Stimulated activated naive CD8-positive, alpha-beta T cell treated with anti-CD3 and anti-CD28 coated beads, Interleukin-15, Interleukin-2, amounts not matched to agents 100 ng/mL and 50 ng/mL, for 24 hours (primary cell): ENCODE data around the gene MPDU1.

Experiments used
- H3K27ac Mint-ChIP-seq: one replicate; pipeline ENCODE4 v1.8.0; 2021; ENCODE audit warnings: mild to moderate bottlenecking, mixed read lengths
- H3K27me3 Mint-ChIP-seq: one replicate; pipeline ENCODE4 v1.8.0; 2021; ENCODE audit warnings: mixed read lengths
- H3K36me3 Mint-ChIP-seq: one replicate; pipeline ENCODE4 v1.8.0; 2021; ENCODE audit warnings: low read depth, mixed read lengths
- H3K4me1 Mint-ChIP-seq: one replicate; pipeline ENCODE4 v1.8.0; 2021; ENCODE audit warnings: low read depth, mixed read lengths
- H3K4me3 Mint-ChIP-seq: one replicate; pipeline ENCODE4 v1.8.0; 2021; ENCODE audit warnings: mild to moderate bottlenecking, mixed read lengths
- H3K9me3 Mint-ChIP-seq: one replicate; pipeline ENCODE4 v1.8.0; 2021; ENCODE audit warnings: mixed read lengths

Gene MPDU1

DNA sequence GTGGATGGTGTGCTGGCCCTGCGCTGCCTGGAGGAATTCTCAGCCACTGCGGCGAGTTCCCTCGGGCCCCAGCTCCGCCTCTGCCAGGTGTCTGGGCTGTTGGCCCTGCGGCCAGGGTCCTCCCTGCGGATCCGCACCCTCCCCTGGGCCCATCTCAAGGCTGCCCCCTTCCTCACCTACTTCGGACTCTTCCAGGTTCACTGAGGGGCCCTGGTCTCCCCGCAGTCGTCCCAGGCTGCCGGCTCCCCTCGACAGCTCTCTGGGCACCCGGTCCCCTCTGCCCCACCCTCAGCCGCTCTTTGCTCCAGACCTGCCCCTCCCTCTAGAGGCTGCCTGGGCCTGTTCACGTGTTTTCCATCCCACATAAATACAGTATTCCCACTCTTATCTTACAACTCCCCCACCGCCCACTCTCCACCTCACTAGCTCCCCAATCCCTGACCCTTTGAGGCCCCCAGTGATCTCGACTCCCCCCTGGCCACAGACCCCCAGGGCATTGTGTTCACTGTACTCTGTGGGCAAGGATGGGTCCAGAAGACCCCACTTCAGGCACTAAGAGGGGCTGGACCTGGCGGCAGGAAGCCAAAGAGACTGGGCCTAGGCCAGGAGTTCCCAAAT lies 26.4 kb upstream of the MPDU1 start:
- Mint-ChIP-seq H3K27me3 (no peaks in the 10 kb centered on the region), H3K4me3 (no peak overlapping the region), H3K4me1 (peaks cover 60% of the 10 kb centered on the region), H3K27ac (no peak overlapping the region), H3K36me3 (peaks cover 4% of the 10 kb centered on the region), H3K9me3 (no peaks in the 10 kb centered on the region)

DNA sequence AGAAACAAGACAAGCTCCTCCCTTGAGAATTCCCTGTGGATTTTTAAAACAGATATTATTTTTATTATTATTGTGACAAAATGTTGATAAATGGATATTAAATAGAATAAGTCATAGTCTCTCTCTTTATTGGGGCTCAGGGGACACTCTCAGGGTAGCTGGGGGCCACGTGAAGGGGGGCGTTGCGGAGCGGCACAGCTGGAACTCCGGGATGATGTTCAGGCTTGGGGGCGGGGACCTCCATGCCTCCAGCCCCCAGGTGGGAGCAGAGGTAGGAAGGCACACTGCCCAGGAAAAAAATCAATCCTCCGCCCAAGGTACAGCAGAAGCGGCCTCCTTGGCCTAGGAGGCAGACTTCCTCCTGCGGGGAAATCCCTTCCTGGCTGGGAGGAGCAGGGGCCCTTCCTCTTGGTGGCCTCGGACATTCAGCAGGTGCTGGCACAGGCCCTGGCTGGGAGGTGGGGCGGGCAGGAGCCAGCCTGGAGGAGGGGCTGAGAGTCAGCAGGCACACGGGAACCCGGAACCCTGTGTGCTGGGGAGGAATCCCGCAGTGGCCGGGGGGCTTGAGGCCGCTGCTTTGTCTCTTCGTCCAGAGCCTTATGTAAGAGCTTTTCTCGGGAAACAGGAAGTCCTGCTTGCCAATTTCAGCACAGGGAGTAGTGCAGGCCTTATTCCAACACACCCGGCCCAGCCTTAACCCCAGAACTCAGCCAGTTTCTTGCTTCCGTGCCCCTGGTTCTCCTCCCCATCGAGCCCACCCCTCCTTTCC lies 25.7 kb upstream of the MPDU1 start:
- Mint-ChIP-seq H3K4me1 (peaks cover 58% of the 10 kb centered on the region), H3K4me3 (peak overlapping the region; percentile 78), H3K36me3 (peaks cover 5% of the 10 kb centered on the region)

DNA sequence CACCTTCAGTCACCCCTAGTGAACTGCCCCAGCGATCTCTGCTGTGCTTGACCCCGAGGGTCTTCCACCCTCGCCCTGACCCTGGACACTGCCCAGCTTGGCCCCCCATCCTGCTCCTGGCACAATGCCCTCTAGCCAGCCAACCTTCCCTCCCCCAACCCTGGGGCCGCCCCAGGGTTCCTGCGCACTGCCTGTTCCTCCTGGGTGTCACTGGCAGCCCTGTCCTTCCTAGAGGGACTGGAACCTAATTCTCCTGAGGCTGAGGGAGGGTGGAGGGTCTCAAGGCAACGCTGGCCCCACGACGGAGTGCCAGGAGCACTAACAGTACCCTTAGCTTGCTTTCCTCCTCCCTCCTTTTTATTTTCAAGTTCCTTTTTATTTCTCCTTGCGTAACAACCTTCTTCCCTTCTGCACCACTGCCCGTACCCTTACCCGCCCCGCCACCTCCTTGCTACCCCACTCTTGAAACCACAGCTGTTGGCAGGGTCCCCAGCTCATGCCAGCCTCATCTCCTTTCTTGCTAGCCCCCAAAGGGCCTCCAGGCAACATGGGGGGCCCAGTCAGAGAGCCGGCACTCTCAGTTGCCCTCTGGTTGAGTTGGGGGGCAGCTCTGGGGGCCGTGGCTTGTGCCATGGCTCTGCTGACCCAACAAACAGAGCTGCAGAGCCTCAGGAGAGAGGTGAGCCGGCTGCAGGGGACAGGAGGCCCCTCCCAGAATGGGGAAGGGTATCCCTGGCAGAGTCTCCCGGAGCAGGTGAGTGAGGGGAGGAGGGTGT lies 24.9 kb upstream of the MPDU1 start, which contains the start of gene TNFSF13:
TSS of gene TNFSF13 (plus strand) at position 207 of the 776 bp plus-strand sequence. CDS start at position 497, 290 bp downstream.
- Mint-ChIP-seq H3K27me3 (no peaks in the 10 kb centered on the region), H3K9me3 (no peaks in the 10 kb centered on the region), H3K4me3 (peak within 1 kb of the TSS; percentile 78), H3K36me3 (peaks cover 7% of the 10 kb centered on the region), H3K4me1 (peaks cover 52% of the 10 kb centered on the region), H3K27ac (peak within 1 kb of the TSS; percentile 85)

More for the DNA sequence above, 25.7 kb upstream of the MPDU1 start:
- Mint-ChIP-seq H3K27me3 (no peaks in the 10 kb centered on the region), H3K9me3 (no peaks in the 10 kb centered on the region), H3K27ac (peak overlapping the region; percentile 85)

DNA sequence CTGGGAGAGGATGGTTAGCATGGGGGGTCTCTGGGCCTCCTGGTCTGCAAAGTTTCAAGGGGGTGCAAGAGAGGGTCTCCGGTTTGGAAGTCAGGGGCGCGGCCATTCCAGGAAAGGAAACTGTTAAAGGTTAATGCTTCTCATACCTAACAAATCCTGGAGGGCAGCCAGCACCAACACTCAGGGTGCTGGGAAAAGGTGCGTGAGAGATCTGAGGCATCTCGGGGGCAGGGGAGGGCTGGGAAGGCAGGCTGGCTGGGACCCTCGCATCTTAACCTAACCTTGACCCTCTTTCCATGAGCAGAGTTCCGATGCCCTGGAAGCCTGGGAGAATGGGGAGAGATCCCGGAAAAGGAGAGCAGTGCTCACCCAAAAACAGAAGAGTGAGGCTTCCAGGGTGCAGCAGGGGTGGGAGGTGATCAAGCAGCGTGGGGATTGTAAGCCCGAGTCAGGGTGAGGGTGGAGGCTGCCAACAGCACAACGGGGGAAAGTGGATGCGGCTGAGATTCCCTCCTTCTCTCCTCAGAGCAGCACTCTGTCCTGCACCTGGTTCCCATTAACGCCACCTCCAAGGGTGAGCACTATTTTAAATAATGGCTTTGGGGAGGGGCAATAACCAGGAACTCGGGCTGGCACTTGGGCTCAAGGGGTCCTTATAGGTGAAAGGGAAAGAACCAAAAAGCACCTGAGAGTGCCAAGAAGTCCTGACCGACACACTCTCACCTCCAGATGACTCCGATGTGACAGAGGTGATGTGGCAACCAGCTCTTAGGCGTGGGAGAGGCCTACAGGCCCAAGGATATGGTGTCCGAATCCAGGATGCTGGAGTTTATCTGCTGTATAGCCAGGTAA lies 24.1 kb upstream of the MPDU1 start:
- Mint-ChIP-seq H3K27ac (peak overlapping the region; percentile 93), H3K4me3 (peak overlapping the region; percentile 90), H3K9me3 (no peaks in the 10 kb centered on the region), H3K36me3 (peaks cover 15% of the 10 kb centered on the region), H3K27me3 (no peaks in the 10 kb centered on the region), H3K4me1 (peaks cover 55% of the 10 kb centered on the region)

DNA sequence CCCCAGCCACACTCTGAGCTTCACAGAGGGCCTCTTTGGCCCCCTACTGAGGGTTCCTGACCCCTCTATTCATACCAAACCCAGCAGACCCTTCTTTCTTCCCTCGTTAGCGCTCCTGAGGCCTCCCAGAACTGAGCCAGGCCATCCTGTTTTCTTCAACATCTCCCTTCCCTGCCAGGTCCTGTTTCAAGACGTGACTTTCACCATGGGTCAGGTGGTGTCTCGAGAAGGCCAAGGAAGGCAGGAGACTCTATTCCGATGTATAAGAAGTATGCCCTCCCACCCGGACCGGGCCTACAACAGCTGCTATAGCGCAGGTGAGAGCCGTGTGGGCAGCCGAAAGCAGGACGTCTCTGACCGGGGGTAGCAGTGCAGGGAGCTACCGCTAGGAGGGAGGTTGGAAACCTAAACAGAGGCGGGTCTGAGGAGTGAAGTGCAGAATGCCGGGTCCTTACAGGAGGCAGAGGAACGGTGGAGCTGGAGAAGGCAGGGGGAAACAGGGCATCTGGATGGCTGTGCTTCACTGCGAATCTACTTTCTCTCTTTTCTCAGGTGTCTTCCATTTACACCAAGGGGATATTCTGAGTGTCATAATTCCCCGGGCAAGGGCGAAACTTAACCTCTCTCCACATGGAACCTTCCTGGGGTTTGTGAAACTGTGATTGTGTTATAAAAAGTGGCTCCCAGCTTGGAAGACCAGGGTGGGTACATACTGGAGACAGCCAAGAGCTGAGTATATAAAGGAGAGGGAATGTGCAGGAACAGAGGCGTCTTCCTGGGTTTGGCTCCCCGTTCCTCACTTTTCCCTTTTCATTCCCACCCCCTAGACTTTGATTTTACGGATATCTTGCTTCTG lies 23.3 kb upstream of the MPDU1 start:
- Mint-ChIP-seq H3K36me3 (peaks cover 24% of the 10 kb centered on the region), H3K4me1 (peaks cover 54% of the 10 kb centered on the region), H3K27me3 (no peaks in the 10 kb centered on the region), H3K9me3 (no peaks in the 10 kb centered on the region), H3K27ac (peak overlapping the region; percentile 93), H3K4me3 (peak overlapping the region; percentile 90)

DNA sequence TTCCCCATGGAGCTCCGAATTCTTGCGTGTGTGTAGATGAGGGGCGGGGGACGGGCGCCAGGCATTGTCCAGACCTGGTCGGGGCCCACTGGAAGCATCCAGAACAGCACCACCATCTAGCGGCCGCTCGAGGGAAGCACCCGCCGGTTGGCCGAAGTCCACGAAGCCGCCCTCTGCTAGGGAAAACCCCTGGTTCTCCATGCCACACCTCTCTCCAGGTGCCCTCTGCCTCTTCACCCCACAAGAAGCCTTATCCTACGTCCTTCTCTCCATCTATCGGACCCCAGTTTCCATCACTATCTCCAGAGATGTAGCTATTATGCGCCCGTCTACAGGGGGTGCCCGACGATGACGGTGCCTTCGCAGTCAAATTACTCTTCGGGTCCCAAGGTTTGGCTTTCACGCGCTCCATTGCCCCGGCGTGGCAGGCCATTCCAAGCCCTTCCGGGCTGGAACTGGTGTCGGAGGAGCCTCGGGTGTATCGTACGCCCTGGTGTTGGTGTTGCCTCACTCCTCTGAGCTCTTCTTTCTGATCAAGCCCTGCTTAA lies 22.6 kb upstream of the MPDU1 start:
- no peaks in the 10 kb centered on the region for H3K27me3 Mint-ChIP-seq
- H3K4me1 Mint-ChIP-seq: peaks cover 51% of the 10 kb centered on the region
- H3K27ac Mint-ChIP-seq: peak overlapping the region; percentile 93
- peak overlapping the region; percentile 90 for H3K4me3 Mint-ChIP-seq
- H3K9me3 Mint-ChIP-seq: no peaks in the 10 kb centered on the region
- peaks cover 31% of the 10 kb centered on the region for H3K36me3 Mint-ChIP-seq

DNA sequence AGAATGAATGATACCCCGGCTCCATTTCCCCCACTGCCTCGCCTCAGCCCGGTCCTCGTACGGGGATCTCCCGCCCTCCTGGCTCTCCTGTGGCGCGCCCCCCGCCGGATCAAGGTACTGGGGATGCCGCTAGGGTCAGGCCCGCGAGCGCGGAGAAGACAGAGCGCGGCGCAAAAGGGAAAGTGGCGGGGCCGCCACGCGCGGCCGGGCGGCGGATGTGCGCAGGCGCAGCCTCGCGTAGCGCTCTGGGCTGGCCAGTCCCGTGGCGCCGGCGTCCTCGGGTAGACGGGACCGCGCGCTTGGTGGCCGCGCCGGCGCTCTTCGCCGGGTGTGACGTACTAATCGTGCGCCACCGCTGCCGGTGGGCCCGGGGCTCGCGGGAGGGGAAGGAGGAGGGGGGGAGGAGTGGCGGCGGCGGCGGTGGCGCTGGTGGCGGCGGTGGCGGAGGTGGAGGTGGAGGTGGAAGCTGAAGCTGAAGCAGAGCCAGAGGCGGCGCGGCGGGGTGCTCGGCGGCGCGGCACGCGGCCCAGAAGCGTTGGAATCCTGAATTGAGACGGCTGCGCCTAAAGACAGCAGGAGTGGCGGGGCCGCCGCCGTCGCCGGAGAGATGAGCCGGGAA lies 22.0 kb upstream of the MPDU1 start, which contains the start of gene SENP3:
TSS of gene SENP3 (plus strand) at position 331 of the 619 bp plus-strand sequence. CDS start 1,158 bp downstream, outside the sequence.
- H3K4me3 Mint-ChIP-seq: peak within 1 kb of the TSS; percentile 90
- no peaks in the 10 kb centered on the region for H3K9me3 Mint-ChIP-seq
- peaks cover 48% of the 10 kb centered on the region for H3K4me1 Mint-ChIP-seq
- H3K27me3 Mint-ChIP-seq: no peaks in the 10 kb centered on the region
- H3K36me3 Mint-ChIP-seq: peaks cover 32% of the 10 kb centered on the region
- H3K27ac Mint-ChIP-seq: peak within 1 kb of the TSS; percentile 93

DNA sequence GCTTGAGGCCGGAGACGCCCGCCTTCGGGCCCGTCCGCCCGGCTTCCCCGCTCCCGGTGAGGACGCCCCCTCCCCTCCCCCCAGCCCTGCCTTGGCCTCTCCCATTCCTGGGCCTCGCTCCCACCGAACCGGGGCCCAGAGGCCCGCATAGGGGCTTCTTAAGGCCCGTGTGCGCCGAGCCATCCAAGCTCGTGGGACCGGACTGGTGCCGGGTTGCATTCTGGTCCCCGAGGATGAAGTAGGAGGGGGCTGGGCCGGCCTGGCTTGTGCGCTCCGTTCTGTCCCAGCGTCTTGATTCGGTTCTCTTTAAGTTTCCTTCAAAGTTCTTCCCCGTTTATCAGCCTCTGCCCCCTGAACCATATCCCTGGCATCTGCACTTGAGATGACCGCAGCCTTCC lies 21.4 kb upstream of the MPDU1 start:
- Mint-ChIP-seq H3K27me3 (no peaks in the 10 kb centered on the region), H3K36me3 (peaks cover 37% of the 10 kb centered on the region), H3K9me3 (no peaks in the 10 kb centered on the region), H3K4me3 (peak overlapping the region; percentile 88), H3K4me1 (peaks cover 52% of the 10 kb centered on the region), H3K27ac (peak overlapping the region; percentile 84)

DNA sequence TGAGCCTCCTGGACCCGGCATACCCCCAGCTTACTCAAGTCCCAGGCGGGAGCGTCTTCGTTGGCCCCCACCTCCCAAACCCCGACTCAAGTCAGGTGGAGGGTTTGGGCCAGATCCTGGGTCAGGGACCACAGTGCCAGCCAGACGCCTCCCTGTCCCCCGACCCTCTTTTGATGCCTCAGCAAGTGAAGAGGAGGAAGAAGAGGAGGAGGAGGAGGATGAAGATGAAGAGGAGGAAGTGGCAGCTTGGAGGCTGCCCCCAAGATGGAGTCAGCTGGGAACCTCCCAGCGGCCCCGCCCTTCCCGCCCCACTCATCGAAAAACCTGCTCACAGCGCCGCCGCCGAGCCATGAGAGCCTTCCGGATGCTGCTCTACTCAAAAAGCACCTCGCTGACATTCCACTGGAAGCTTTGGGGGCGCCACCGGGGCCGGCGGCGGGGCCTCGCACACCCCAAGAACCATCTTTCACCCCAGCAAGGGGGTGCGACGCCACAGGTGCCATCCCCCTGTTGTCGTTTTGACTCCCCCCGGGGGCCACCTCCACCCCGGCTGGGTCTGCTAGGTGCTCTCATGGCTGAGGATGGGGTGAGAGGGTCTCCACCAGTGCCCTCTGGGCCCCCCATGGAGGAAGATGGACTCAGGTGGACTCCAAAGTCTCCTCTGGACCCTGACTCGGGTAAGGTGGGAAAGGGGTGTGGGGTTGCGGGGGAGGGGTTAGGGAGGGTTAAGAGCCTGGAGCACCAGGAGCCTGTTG lies 20.4 kb upstream of the MPDU1 start:
- Mint-ChIP-seq H3K9me3 (no peaks in the 10 kb centered on the region), H3K4me3 (peak overlapping the region; percentile 88), H3K36me3 (peaks cover 44% of the 10 kb centered on the region), H3K27ac (peak overlapping the region; percentile 84), H3K27me3 (no peaks in the 10 kb centered on the region), H3K4me1 (peaks cover 49% of the 10 kb centered on the region)

DNA sequence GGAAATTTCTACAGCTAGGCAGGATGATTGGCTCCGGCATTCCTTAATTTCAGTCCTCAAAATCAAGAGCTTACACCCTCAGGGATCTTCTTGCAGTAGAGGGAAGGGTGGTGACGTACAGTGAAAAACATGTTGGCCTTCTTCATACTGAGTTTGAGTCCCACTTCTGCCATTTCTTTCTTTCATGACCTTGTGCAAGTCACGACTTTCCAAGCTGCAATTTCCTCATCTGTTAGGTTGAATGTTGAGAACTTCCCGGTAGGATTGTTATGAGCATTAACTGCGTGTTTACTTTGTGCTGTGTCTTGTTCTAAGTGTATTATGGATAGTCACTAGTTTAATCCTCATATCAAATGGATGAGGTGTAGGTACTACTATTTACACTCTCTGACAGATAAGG lies 14.1 kb upstream of the MPDU1 start:
- Mint-ChIP-seq H3K9me3 (no peaks in the 10 kb centered on the region), H3K27ac (no peak overlapping the region), H3K4me3 (no peak overlapping the region), H3K36me3 (peaks cover 81% of the 10 kb centered on the region), H3K4me1 (peaks cover 43% of the 10 kb centered on the region), H3K27me3 (no peaks in the 10 kb centered on the region)

DNA sequence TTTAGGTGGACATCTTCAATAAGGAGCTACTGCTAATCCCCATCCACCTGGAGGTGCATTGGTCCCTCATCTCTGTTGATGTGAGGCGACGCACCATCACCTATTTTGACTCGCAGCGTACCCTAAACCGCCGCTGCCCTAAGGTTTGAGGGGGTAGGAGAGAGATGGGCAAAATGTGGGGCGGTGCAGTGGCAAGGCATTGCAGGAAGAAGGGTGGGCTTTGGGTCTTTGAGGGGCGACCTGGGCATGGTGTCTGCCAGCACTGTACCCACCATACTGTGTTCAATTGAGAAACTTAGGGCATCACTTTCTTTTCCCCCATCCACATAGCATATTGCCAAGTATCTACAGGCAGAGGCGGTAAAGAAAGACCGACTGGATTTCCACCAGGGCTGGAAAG lies 13.3 kb upstream of the MPDU1 start:
- Mint-ChIP-seq H3K4me1 (peaks cover 51% of the 10 kb centered on the region), H3K36me3 (peaks cover 81% of the 10 kb centered on the region), H3K27ac (no peak overlapping the region), H3K27me3 (no peaks in the 10 kb centered on the region), H3K4me3 (no peak overlapping the region), H3K9me3 (no peaks in the 10 kb centered on the region)

DNA sequence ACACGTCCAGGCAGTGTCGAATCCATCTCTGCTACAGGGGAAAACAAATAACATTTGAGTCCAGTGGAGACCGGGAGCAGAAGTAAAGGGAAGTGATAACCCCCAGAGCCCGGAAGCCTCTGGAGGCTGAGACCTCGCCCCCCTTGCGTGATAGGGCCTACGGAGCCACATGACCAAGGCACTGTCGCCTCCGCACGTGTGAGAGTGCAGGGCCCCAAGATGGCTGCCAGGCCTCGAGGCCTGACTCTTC lies 11.4 kb upstream of the MPDU1 start:
- Mint-ChIP-seq H3K4me1 (peaks cover 66% of the 10 kb centered on the region), H3K27ac (peak overlapping the region; percentile 99), H3K36me3 (peaks cover 86% of the 10 kb centered on the region), H3K9me3 (no peaks in the 10 kb centered on the region), H3K4me3 (peak overlapping the region; percentile 95), H3K27me3 (no peaks in the 10 kb centered on the region)
